Activated CD8-positive, alpha-beta memory T cell treated with anti-CD3 and anti-CD28 coated beads for 4 hours (primary cell): ENCODE measurements around the gene SIRT7.
A peak's percentile ranks its signal among the peaks of the same experiment; 100 is the strongest.

Experiments
- DNase-seq, 2 donors: peaks; one replicate each; pipeline ENCODE4 v3.0.0-alpha.2; 2020; ENCODE audit warnings: low read depth in 2 of 2

The SIRT7 gene

DNA sequence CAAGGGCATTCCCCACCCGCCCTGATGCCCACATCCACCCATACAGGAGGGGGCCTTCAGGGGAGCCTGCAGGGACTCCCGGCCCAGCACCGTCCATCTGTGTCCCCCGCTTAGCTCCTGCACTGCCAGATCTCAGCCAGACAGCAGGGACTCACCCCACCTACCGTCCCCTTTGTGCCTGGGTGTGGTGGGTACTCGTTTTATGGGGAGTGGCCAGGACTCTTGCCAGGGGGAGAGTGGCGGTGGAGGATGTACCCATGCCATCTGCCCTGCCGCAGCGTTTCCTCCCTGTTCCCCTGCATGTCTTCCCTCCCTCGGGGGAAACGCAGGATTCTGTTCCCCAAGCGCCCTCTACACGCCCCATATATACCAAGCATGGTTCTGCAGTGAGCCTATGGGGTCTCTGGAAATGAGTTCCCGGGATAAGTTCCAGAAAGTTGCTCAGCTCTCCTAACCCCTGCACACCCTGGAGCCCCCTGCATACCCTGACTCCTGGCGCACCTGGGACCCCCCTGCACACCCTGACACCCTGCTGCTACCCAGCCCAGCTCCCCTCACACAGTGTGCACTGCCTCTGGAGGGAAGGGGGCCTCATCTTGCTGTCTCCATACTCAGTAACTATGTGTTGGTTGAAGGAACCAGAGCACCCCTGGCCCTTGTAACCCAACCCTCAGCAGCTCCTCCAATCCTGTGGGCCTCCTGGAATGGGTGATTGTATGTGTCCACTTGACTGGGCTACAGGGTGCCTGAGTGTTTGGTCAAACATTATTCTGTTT is 13.8 kb upstream of the SIRT7 start:
- no peak for DNase-seq

- DNase-seq, result no peak
Measured at GRCh38 chr17:81931189-81931556, 13.2 kb upstream of the SIRT7 start.

- DNase-seq, result no peak
Measured at GRCh38 chr17:81930142-81931125, 12.5 kb upstream of the SIRT7 start.

DNA sequence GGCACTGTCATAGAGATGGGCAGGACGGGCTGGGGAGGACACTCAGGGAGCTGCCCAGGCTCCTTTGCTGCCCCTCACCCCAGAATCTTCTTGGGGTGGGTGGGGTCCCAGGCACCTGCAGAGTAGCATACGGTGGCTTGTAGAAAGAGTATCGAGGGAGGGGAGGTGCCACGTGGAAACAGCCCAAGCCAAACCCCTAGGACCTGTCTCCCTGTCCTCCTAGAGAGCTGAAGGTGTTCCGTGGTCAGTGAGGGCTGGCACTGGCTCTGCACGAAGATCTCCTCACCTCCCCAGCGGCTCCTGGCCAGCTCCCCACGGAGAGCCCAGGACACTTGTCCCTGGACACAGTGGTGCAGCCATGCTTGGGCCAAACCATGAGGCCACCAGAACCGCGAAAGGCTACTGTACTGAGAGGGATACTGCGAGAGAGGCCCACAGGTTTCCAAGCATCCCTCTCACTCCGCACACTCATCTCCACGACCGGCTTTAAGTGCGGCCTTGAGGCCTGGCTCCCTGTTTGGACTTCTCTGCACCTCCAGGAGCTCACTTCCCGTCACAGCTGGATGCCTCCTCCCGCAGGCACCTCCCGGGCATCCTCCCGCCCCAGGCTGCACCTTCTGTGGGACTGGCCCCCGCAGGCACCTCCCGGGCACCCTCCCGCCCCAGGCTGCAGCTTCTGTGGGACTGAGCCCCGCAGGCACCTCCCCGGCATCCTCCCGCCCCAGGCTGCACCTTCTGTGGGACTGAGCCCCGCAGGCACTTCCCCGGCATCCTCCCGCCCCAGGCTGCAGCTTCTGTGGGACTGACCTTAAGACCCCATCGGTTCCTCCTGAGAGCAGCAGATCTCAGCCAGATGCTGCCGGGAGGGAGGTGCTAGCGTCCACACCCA is 11.5 kb upstream of the SIRT7 start:
- no peak for DNase-seq

GRCh38 chr17:81928544-81929252 is 10.7 kb upstream of the SIRT7 start:
- no peak for DNase-seq

DNA sequence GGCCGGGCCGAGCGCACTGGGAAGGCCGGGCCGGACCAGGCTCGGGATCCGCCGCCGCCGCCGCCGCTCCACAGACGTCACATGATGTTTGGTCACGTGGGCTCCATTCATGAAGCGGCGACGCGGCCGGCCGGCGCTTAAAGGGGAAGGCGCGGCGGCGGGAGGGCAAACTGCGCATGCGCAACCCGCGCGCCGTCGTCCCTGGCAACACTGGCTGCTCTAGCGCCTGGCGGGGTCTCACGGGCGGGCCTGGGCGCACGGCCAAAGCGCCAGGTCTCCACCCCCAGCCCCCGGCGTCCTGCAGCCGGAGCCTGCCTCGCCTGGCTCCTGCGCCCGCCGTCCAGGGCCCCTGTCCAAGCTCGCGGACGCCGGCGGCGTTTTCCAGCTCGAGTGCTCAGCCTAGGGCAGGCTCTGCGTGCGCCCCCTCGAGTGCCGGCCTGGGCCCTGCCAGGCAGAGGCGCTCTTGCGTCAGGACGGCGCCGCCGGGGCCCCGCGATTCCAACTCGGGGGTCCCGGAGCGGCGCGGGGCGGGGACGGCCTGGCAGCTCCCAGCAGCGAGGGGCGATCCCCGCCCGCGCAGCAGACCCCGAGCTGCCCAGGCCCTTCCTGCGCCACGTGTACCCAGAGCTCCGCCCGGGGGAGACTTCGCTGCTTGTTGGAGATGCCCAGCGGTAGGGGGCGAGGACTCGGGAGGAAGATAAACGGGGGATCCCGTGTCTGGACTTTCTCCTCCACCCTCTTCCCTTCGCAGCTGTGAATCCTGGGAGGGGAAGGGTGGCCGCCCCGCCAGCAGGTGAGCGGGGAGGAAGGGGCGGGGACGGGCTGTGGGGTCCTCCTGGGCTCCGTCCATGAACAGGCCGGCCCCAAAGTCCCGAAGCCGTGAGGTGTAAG is 9.9 kb upstream of the SIRT7 start, which contains the start of gene MAFG:
MAFG (minus strand) TSS at position 83 of the 891 bp plus-strand sequence. CDS start 4,550 bp downstream, outside the sequence.
- DNase-seq, result peak; percentile 75 to 79

DNA sequence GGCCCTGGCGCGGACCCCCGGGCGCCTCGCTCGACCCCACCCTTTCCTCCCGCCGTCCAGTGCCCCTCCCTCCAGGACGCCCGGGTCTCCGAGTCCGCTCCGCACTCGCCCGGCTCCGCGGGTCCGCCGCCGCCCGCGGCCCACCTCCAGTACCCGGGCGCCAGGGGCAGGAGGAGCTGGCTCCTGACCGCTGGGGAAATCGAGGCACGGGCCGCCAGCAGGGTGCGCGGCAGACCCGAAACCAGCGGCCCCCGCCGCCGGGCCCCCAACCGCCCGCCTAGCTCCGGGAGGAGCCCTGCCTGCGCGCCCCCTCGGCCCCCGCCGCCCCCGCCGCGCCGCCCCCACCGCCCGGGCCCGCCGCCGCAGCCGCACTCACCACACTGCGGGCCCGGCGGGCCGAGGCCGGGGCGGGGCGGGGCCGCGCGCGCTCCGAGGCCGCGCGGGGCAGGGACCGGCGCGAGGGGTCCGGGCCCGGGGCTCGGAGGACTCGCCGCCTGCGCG is 9.2 kb upstream of the SIRT7 start:
- DNase-seq, result no peak

- peak; percentile 46 to 48 for DNase-seq
Measured at GRCh38 chr17:81926451-81927151, 8.6 kb upstream of the SIRT7 start.

DNA sequence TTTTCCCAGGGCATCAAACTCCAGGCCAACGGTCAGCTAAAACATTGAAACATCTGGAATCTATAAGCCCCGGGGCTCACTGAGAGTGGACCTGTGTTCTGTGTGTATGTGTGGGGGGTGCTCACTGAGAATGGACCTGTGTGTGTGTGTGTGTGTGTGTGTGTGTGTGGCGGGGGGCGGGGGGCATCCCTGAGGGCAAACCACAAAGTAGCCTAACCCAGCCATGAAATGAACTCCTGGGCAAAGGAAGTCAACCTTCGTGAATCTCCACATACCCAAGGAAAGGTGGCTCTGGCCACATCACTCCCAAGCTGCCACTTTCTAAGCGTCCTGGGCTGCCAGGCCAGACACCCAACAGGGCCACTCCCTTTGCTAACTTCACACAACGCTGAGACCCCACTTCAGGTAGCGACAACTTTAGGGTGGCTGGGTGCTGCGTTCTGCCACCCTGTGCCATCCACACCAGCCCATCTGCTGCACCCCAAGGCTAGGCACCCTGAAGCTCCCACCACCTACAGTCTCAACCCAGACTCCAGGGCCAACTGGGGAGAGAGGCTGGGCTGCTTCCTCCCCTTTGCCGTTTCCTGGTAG is 8.0 kb upstream of the SIRT7 start:
- no peak for DNase-seq

DNA sequence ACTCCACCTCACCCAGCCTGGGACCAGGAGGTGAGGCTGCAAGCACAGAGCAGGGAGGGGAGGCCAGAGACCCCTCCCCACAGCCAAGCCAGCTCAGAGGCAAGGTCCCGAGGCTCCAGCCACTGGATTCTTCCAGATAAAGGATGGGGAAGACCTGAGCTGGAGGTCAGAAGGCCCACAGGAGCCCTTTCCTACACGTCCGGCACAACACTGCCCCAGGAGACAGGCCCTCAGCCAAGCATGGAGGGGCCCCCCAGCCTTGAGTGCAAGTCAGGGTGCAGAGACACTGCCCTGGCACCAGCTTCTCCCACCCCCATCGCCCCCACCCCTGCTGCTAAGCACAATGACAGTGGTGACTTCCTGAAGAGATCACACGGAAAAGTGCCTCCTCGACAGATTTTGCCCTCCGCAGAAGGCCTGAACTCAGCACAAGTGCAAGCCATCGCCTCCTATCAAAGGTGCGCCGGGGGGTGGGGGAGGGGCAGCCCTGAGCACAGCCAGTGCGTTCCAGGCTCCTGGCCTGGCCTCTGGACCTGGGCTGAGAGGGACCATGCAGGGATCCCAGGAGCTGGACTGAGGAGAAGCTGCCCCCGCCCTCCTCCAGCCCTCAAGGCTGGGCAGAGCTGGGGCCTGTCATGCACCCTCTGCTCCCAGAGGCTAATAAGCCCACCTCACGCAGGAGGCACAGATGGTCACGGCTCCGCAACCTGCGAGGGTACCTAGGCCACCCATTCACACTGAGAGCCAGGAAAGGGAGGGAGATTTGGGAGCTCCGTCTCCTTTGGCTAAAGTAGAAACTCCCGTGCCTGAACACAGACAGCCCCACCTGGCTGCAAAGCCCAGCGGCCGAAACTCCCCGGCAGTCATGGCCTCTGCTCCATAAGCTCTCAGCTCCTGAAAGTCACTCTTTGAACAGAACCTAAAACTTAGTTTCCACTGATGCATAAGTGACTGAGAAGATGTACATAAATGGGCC is 6.9 kb upstream of the SIRT7 start:
- no peak for DNase-seq

DNA sequence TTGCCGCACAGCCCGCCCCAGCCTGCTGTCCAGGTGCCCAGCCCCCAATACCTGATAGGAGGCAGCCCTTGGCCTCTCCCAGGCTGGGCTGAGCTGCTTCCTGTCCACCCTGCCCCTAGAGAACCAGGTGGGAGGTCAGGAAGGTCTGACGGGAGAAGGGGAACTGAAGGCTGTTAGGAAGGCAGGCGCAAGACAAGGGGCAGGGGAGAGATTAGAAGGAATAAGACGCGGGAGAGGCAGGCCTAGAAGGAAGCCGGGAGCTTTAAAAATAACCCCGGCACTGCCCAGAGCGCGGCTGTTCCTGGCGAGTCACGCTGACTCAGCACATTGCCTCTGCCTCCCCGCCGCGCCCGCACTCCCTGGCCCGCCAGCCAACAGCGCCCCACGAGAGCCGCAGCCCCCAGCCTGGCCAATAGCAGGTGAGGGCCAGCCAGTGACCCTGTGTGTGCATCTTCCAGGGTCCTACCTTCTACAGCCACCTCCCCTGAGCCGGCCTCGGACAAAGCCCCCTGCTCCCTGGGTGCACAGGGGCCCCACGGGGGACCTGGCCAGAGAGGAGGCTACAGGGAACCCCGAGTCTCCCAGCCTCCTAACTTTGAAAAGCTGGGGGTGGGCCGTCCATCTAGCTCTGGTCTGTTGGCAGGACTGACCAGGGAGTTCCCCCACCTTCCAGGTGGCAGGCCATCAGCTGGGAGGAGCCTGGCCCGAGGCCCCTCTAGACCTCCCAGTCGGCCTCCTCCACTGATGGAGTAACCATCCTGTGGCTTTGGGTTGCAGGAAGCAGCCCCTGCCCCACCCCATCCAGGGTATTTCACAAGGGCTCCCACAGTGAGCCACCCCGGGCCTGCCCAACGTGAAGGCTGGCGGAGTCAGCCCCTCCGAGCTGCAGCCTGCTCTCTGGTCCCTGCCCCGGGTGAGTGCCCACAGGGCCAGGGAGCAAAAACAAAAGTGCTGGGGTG is 5.6 kb upstream of the SIRT7 start:
- DNase-seq, result no peak

DNA sequence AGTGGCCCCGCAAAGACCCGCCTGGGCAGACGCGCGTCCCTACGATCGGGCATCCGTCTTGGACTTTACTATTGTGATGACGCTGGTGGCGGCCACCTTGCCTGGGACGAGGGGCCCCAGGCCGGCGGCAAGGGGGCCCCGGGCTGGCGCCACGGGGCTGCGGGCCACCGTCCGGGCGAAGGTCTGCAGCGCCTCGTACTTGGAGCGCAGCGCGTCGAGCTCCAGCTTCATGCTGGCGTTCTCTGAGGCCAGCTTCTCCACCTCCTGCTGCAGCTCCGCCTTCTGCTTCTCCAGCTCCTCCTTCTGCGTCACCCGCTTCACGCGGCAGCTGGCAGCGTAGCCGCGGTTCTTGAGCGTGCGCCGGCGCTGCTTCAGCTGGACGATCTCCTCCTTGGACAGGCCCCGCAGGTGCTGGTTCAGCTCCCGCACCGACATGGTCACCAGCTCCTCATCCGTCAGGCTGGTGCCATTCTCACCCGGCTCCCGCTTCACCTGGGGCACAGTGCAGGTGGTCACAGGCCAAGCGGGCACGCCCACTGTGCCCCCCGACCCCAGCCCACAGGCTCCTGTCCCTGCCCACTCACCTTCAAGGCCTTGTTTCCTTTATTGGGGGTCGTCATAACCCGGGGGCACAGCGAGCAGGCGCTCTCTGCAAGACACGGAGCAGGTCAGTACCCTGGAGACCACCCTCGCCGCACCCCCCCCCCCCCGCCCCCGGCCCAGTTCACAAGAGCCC is 4.8 kb upstream of the SIRT7 start:
- no peak for DNase-seq

- no peak for DNase-seq
Measured at GRCh38 chr17:81921996-81922565, 4.1 kb upstream of the SIRT7 start.

- DNase-seq, result no peak
Measured at GRCh38 chr17:81921537-81921862, 3.5 kb upstream of the SIRT7 start.
